Measurements from ENCODE around the gene PKLR. TPM values are rescaled to one million over a fixed set of nuclear protein-coding genes. Genes with fewer than 3 reads are reported as not detected.

Gene PKLR
- total and polyA plus RNA-seq, 2 of the 4 experiments (the other 2 are of a cell fraction): 0.03 TPM; not detected in 1

DNA sequence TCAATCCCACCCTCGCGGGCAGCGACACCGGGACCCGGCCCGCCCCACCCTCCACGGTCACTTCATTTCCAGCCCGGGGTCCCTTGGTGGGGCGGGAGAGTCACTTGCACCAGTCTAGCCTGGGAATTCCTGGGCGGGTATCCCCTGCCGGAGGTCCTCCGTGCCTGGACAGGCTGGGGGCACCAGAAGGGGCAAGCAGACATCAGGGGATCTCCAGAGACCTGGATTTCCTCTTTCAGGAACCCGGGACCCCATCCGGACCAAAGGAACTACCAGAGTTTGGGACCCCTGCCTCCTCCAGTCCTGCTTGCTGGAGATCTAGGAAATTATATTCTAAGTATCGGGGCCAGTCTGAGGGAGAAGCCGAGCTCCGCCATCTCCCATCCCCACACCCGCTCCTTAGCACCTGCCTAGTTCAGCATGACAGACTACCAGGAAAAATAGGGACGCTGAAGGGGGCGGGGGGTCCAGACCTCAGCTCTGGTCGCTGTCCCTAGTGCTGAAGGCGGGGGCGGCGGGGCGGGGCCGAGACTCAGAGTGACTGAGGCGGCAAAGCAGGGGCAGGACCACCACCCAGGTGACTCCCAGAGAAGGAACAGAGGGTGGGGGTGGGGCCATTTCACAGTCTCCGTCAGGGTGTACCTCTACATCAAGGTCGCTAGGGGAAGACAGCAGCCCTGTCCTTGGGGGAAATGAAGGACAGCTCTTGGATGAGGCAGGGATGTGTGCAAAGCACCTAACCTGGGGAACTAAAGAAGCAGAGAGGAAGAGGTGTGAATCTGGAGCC, 23.1 kb downstream of the PKLR start:
- Histone ChIP-seq H2BK20ac (ENCODE audit: low read depth, low read length) (no peak overlapping the region), H3K4me3 (ENCODE audit: insufficient read depth, low read depth, low read length) (peak overlapping the region; percentile 69), H3K56ac (ENCODE audit: extremely low read depth, insufficient read depth, low read length) (no peak overlapping the region), H4K20me1 (ENCODE audit: insufficient read depth, low read length) (no peaks in the 10 kb centered on the region; the same call in 1 of the 2 replicates), H3K4ac (ENCODE audit: low read depth, low read length) (no peak overlapping the region; the same call in 1 of the 2 replicates), H3K27me3 (ENCODE audit: control insufficient read depth, insufficient read depth, low read length) (no peaks in the 10 kb centered on the region), H2BK120ac (ENCODE audit: low read depth, low read length) (no peak overlapping the region), H3K14ac (replicated peaks; ENCODE audit: low read depth, low read length) (no peak overlapping the region), H3K9me3 (ENCODE audit: control insufficient read depth, insufficient read depth, low read length) (no peaks in the 10 kb centered on the region), H3K18ac (ENCODE audit: low read depth, low read length) (no peak overlapping the region), H2AK9ac (replicated peaks; ENCODE audit: low read depth, low read length, poor library complexity) (peak overlapping the region; percentile 87), H4K8ac (ENCODE audit: low read depth in 2 of 2, low read length in 2 of 2) (no peak overlapping the region; a peak in 1 of 4 replicates), H2AFZ (replicated peaks; ENCODE audit: low read length, poor library complexity) (peak overlapping the region; percentile 98), H4K91ac (ENCODE audit: insufficient read depth, low read depth, low read length) (no peak overlapping the region), H3K36me3 (ENCODE audit: control insufficient read depth, insufficient read depth, low read length) (no peaks in the 10 kb centered on the region), H4K5ac (ENCODE audit: low read depth, low read length) (no peak overlapping the region), H3K9ac (ENCODE audit: low read depth, low read length) (peak overlapping the region; percentile 45), H2AK5ac (ENCODE audit: low read depth, low read length) (no peak overlapping the region), H2BK5ac (ENCODE audit: low read depth, low read length, poor library complexity, severe bottlenecking) (no peak overlapping the region), H3K4me1 (ENCODE audit: control insufficient read depth, insufficient read depth, low read length) (peaks cover 1% of the 10 kb centered on the region), H2BK15ac (ENCODE audit: low read depth, low read length) (no peak overlapping the region), H3K4me2 (ENCODE audit: low read depth, low read length) (peak overlapping the region; percentile 81), H3K79me1 (ENCODE audit: low read depth in 1 of 2, low read length in 2 of 2) (peaks cover 0 to 15% of the 10 kb centered on the region in 2 experiments; a peak in 2 of 4 replicates), H3K9me1 (ENCODE audit: insufficient read depth, low read length) (peaks cover 5% of the 10 kb centered on the region), H3K27ac (ENCODE audit: insufficient read depth, low read length) (no peak overlapping the region; the same call in 1 of the 2 replicates), H3K23ac (ENCODE audit: low read depth, low read length) (no peak overlapping the region; the same call in 1 of the 2 replicates)
- intact Hi-C loops (cut with micrococcal nuclease): loop anchor here (1.0 to 5.0 kb wide), 4 partner anchors 30 to 370 kb away; partner anchors contain the start of gene FDPS
- dilution Hi-C loops (cut with HindIII; ENCODE audit: low sequenced_read_pairs, unreplicated experiment): no loop called here
- BruUV-seq (replicated peaks): no TSS peak
- peak; percentile 15 for DNase-seq
- 17% methylated on average over 1 of the region's 29 CpGs; no CpG with 5 or more reads in 1 of the 2 experiments for WGBS, 2 experiments (ENCODE audit: extremely low coverage in 2 of 2, insufficient read length in 1 of 2)
- in situ Hi-C loops (cut with MboI; ENCODE audit: low sequenced_read_pairs): loop anchor here (5.0 kb wide), 1 partner anchor 39 kb away; no protein-coding TSS in a partner anchor
- ChIA-PET POLR2A (ENCODE audit: unreplicated experiment) (no interaction called here), CTCF (interaction anchor here (0.5 kb wide), 1 partner anchor 344 kb away, joined by 3 read pairs; no protein-coding TSS in a partner anchor)
- ATAC-seq (ENCODE audit: low read depth): no peak
- TF ChIP-seq ELK1 (IDR thresholded peaks at IDR 0.05; ENCODE audit: borderline replicate concordance, low read depth, low read length) (no peak), MXI1 (IDR thresholded peaks at IDR 0.05; ENCODE audit: borderline replicate concordance, low read depth, low read length) (0 out of 2 replicates have a peak, but pooled peaks have one; percentile 59), RFX5 (IDR thresholded peaks at IDR 0.05; ENCODE audit: low read depth, low read length) (no peak), CTCF (conservative IDR thresholded peaks at IDR 0.05; ENCODE audit: low read depth, low read length) (0 out of 2 replicates have a peak, but pooled peaks have one; percentile 14), POLR2A (IDR thresholded peaks at IDR 0.05; ENCODE audit: low read depth, low read length) (no peak), MAZ (IDR thresholded peaks at IDR 0.05; ENCODE audit: borderline replicate concordance, low read depth, low read length) (peak; percentile 54; the same call in 1 of the 2 replicates), NFE2L2 (IDR thresholded peaks at IDR 0.05; ENCODE audit: low read depth, low read length) (no peak), SMC3 (IDR thresholded peaks at IDR 0.05; ENCODE audit: low read depth, low read length) (no peak), CHD1 (IDR thresholded peaks at IDR 0.05; ENCODE audit: low read depth, low read length) (no peak), MAFK (IDR thresholded peaks at IDR 0.05; ENCODE audit: low read depth, low read length) (no peak), RCOR1 (IDR thresholded peaks at IDR 0.05; ENCODE audit: insufficient replicate concordance, low read length) (no peak), CEBPB (IDR thresholded peaks at IDR 0.05; ENCODE audit: low read depth, low read length) (no peak), RAD21 (IDR thresholded peaks at IDR 0.05; ENCODE audit: low read length) (no peak; the same call in 1 of the 2 replicates)
